WI38 (cell line): Measurements from ENCODE around the gene FAM3C.

Experiments
- H3K4me3 ChIP-seq: 2 replicates; pipeline ENCODE4 v1.5.1; 2011; ENCODE audit warnings: low read depth, mild to moderate bottlenecking, control low read depth, low read length
- TF ChIP-seq, protein P1 (sequence below): IDR thresholded peaks from 2 replicates; pipeline ENCODE4 v1.5.1; 2012; ENCODE audit warnings: low read depth, mild to moderate bottlenecking, control low read depth, low read length

FAM3C gene

DNA sequence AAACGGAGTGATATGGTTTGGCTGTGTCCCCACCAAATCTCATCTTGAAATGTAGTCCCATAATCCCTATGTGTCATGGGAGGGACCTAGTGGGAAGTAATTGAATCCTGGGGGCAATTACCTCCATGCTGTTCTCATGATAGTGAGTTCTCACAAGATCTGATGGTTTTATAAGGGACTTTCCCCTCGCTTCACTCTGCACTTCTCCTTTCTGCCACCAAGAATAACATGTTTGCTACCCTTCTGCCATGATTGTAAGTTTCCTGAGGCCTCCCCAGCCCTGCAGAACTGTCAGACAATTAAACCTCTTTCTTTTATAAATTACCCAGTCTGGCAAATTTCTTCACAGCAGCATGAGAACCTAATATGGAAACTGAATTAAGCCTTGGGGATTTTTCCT, 19.1 kb downstream of the FAM3C start:
- TF ChIP-seq, protein P1, sequence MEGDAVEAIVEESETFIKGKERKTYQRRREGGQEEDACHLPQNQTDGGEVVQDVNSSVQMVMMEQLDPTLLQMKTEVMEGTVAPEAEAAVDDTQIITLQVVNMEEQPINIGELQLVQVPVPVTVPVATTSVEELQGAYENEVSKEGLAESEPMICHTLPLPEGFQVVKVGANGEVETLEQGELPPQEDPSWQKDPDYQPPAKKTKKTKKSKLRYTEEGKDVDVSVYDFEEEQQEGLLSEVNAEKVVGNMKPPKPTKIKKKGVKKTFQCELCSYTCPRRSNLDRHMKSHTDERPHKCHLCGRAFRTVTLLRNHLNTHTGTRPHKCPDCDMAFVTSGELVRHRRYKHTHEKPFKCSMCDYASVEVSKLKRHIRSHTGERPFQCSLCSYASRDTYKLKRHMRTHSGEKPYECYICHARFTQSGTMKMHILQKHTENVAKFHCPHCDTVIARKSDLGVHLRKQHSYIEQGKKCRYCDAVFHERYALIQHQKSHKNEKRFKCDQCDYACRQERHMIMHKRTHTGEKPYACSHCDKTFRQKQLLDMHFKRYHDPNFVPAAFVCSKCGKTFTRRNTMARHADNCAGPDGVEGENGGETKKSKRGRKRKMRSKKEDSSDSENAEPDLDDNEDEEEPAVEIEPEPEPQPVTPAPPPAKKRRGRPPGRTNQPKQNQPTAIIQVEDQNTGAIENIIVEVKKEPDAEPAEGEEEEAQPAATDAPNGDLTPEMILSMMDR: no peak
- H3K4me3 ChIP-seq: no peak overlapping the region

DNA sequence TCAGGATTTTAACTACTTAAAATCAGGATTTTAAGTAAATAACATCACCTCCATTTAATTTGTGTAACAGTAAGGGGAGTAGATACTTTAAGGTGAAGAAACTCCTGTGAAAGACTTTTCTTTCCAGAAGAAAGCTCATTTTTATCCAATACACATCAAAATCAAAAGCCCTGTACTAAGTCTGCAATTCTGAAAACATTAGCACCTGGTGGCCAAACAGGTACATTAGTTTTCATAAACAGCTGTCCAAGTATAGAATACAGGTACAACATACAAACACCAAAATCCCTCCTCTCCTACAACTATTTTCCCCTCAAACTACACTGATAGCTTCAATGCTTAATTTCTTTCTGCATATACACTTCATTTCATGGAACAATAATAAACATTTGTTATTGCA, 22.9 kb downstream of the FAM3C start:
- H3K4me3 ChIP-seq: no peak overlapping the region
- TF ChIP-seq, protein P1: no peak

DNA sequence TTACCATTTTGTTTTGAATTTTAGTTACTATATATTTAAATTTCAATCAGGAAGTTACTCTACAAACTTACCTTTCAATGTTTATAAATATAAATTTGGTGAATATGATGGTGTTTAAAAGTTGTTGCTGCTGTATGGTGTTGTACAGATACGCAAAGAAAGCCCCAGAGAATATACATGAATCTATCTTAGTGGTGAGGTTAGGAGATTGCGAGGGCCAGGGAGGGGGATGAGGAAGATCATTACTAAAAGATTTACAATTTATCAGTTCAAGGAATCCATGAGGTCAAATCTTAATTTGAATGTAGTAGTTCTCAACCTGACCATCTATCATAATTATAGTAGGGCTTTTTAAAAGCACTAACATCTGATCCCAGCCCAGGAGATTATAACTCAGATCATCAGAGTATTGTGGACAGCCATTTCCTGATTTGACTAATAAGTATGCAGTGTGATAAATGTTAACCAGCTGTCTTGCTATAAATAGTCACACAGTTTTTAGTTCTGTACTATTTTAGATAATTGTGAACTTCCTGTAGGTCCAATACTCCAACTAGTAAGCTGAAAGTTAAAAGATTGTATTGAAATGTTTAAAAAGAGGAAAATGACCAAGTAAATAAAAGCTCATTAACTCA, 23.6 kb downstream of the FAM3C start:
- no peak overlapping the region for H3K4me3 ChIP-seq
- TF ChIP-seq, protein P1: no peak

DNA sequence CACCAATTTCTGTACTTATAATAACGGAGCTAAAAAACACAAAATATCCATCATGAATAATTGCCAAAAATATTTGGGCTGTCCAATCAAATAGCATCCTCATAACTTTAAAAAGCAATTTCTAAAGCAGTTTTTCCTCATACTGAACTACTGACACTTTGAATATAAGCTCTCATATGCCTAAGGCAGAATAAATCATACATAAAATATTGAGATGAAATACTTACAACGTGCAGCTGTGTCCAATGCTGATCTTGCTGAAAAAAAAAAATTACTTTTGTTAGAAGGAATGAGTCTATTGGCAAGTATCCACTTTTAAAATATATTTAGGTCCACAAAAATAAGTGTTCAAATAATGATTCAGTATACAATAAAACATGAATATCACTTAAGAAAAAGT, 24.2 kb downstream of the FAM3C start:
- H3K4me3 ChIP-seq: no peak overlapping the region

DNA sequence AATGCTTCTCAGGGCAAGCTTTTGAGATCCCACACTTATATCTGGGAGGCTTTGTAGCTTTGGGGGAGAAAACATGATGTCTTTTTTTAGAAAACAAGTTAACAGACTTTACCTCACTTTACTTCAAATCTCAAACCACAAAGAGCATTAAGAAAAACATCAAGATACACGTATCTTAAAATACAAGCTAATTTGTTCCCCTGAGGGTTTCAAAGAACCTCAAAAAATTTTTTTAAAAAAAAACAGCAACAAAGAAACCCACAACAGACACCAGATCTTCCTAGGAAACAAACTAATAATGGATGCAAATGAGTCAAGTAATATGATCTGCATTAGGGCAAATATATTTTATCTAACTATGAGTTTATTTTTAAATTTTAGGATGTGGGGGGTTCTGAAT, 24.7 kb downstream of the FAM3C start:
- no peak overlapping the region for H3K4me3 ChIP-seq
- TF ChIP-seq, protein P1: no peak

More for the DNA sequence above, 24.2 kb downstream of the FAM3C start:
- TF ChIP-seq, protein P1: no peak

DNA sequence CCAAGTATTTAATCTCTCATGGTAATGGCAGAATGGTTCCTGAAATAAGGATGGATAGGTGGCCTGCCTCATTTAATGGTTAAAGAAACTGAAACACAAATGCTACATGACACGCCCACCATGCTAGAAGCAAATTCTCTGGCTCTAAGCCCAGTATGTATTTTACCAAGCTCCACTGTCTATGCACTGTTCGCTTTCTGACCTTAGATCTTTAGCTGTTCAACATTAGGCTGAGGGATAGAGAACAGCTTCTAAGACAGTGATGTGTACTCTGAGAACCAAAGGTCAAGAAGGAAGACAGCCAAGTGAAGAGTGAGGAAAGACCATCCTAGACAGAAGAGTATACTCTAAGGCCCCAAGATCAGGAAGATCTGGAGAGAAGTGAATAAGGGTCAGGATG, 26.6 kb downstream of the FAM3C start:
- H3K4me3 ChIP-seq: no peak overlapping the region
- TF ChIP-seq, protein P1: no peak

DNA sequence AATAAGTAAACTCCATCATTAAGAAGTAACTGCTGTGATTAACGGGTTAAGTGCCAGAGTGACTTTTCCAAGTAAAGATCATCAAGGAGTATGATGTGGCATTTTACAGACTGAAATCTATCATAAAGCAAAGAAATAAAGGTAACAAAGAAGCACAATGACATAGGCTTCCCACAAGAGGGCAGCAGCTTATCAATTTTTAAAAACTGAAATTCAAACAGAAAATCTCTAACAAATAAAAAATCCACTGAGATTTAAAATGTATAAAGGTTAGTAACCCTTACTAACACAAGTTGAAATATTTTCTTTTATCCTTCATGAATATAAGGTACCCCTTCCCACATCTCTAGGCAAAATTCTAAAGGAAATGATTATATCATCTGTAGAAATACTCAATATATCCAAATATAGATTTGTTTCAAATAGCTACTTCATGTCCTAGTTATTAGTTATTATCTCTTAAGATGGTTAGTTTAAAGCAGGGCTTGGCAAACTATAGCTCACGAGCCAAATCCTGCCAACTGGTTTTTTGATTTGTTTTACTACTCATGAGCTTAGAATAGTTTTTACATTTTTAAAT, 29.2 kb downstream of the FAM3C start:
- TF ChIP-seq, protein P1: peak; percentile 37; the same call in 1 of the 2 replicates
- H3K4me3 ChIP-seq: no peak overlapping the region
